CD4-positive, alpha-beta T cell (primary cell): ENCODE data around the gene TLE2. TPM values are rescaled to one million over a fixed set of nuclear protein-coding genes. Genes with fewer than 3 reads are reported as not detected.
"Not testable (repeated sequence)": the region's sequence is repeated elsewhere in the genome, so short reads cannot be mapped to it uniquely, and the experiment has no call there.

ENCODE experiments used
- ATAC-seq: fragments of 200-7000 bp; cut with Tn5 transposase; one replicate; pipeline ENCODE4 v1.10.0; 2022; ENCODE audit warnings: mild to moderate bottlenecking; ENCODE audit not compliant: poor library complexity
- CTCF ChIA-PET: fragments of 350-600 bp; sonication (Branson Sonifier 250); formaldehyde crosslinking; loops from one replicate; lab custom pipeline; 2021; ENCODE audit warnings: antibody characterized with exemption, inconsistent platforms; lab: Charles Lee
- POLR2A ChIA-PET: fragments of 350-600 bp; sonication (Branson Sonifier 250); formaldehyde crosslinking; loops from one replicate; lab custom pipeline; 2021; ENCODE audit warnings: antibody characterized with exemption, inconsistent platforms; lab: Charles Lee
- DNase-seq, 14 experiments: peaks; one replicate each; pipeline ENCODE4 v3.0.0-alpha.2; 2013 to 2020; ENCODE audit warnings: mixed read lengths in 2 of 14
- H3K27ac ChIP-seq, 2 donors: one replicate each; pipeline versions ENCODE4 v1.5.1 to v1.7.0; 2013; ENCODE audit warnings: low read length in 2 of 2, low read depth in 1 of 2, mild to moderate bottlenecking in 1 of 2
- H3K27me3 ChIP-seq, 2 experiments: 1 replicate in 1 of 2; 2 replicates in 1 of 2; pipeline versions ENCODE4 v1.6.1 to v1.7.0; 2013; ENCODE audit warnings: low read length in 2 of 2, control low read depth in 1 of 2, mild to moderate bottlenecking in 1 of 2, moderate library complexity in 1 of 2; ENCODE audit not compliant: insufficient read depth in 2 of 2, control insufficient read depth in 1 of 2
- H3K36me3 ChIP-seq: one replicate; pipeline ENCODE4 v1.6.1; 2013; ENCODE audit warnings: low read length, control low read depth; ENCODE audit not compliant: insufficient read depth
- H3K4me1 ChIP-seq: one replicate; pipeline ENCODE4 v1.6.1; 2013; ENCODE audit warnings: low read length, control low read depth; ENCODE audit not compliant: insufficient read depth
- H3K4me3 ChIP-seq: one replicate; pipeline ENCODE4 v1.5.1; 2013; ENCODE audit warnings: mild to moderate bottlenecking, low read length, moderate library complexity
- H3K9me3 ChIP-seq, 2 experiments: 1 replicate in 1 of 2; 2 replicates in 1 of 2; pipeline versions ENCODE4 v1.6.1 to v1.7.0; 2013; ENCODE audit warnings: low read length in 2 of 2, mild to moderate bottlenecking in 2 of 2, control low read depth in 1 of 2, moderate library complexity in 1 of 2; ENCODE audit not compliant: control insufficient read depth in 1 of 2, insufficient read depth in 1 of 2
- H3K27ac Mint-ChIP-seq: one replicate; pipeline ENCODE4 v1.8.0; 2020; ENCODE audit warnings: mixed read lengths
- H3K27me3 Mint-ChIP-seq: one replicate; pipeline ENCODE4 v1.8.0; 2021; ENCODE audit warnings: mixed read lengths
- H3K36me3 Mint-ChIP-seq: one replicate; pipeline ENCODE4 v1.8.0; 2021; ENCODE audit warnings: low read depth, mixed read lengths
- H3K4me1 Mint-ChIP-seq: one replicate; pipeline ENCODE4 v1.8.0; 2021; ENCODE audit warnings: low read depth, mixed read lengths
- H3K4me3 Mint-ChIP-seq: one replicate; pipeline ENCODE4 v1.8.0; 2020; ENCODE audit warnings: mild to moderate bottlenecking, mixed read lengths
- H3K9me3 Mint-ChIP-seq: one replicate; pipeline ENCODE4 v1.8.0; 2020; ENCODE audit warnings: mixed read lengths
- CTCF ChIP-seq: fragments of 200-600 bp; IDR thresholded peaks from one replicate; pipeline ENCODE4 v1.8.0; 2022; ENCODE audit warnings: antibody characterized with exemption, mild to moderate bottlenecking
- intact Hi-C, 2 experiments: fragments of 100-400 bp; cut with DNase I in 1 of 2; cut with micrococcal nuclease in 1 of 2; formaldehyde crosslinking; loops; one replicate each; pipeline versions ENCODE4 v1.15.1 to v1.9.0; 2023 to 2025; cut with DNase I, micrococcal nuclease
- total RNA-seq, 174 experiments: library from RNA in 2 of 174; stranded (reverse) in 2 of 174; gene quantifications; one replicate each; pipeline ENCODE4 v1.2.3 and lab custom pipeline; 2021 to 2026

Gene TLE2
- total RNA-seq, 2 experiments from 2014 or later = 23.9 to 25.0 TPM

- Mint-ChIP-seq H3K36me3 (peaks cover 64% of the 10 kb centered on the region), H3K27me3 (no peaks in the 10 kb centered on the region), H3K4me1 (peaks cover 51% of the 10 kb centered on the region), H3K9me3 (no peaks in the 10 kb centered on the region), H3K27ac (peak overlapping the region; percentile 89), H3K4me3 (peak overlapping the region; percentile 56)
- Histone ChIP-seq H3K4me1 (peaks cover 70% of the 10 kb centered on the region), H3K36me3 (peaks cover 63% of the 10 kb centered on the region), H3K9me3 (no peaks in the 10 kb centered on the region), H3K4me3 (no peak overlapping the region), H3K27me3 (no peaks in the 10 kb centered on the region), H3K27ac (no peak overlapping the region)
- intact Hi-C loops = loop anchor here in 1 of 2 experiments (10.0 kb wide), 1 partner anchor 450 kb away; the partner anchor contains the start of genes DOHH and FZR1
- DNase-seq (no peak), ATAC-seq (no peak)
- no peak for TF ChIP-seq CTCF
- CTCF ChIA-PET = no interaction called here
- POLR2A ChIA-PET = interaction anchor here (1.8 to 8.9 kb wide), 4 partner anchors 8 to 104 kb away, joined by 7 to 140 read pairs (median 52); partner anchors contain the start of gene TLE5
Observed at GRCh38 chr19:3054265-3054971, 25.3 kb upstream of the TLE2 start.

GRCh38 chr19:3053780-3054179 is 24.7 kb upstream of the TLE2 start:
- no peak for ATAC-seq
- DNase-seq = no peak
- Mint-ChIP-seq H3K9me3 (no peaks in the 10 kb centered on the region), H3K4me3 (no peak overlapping the region), H3K27me3 (no peaks in the 10 kb centered on the region), H3K27ac (peak overlapping the region; percentile 89), H3K36me3 (peaks cover 57% of the 10 kb centered on the region), H3K4me1 (peaks cover 53% of the 10 kb centered on the region)
- ChIA-PET CTCF (interaction anchor here (1.8 kb wide), 1 partner anchor 10 kb away, joined by 4 read pairs; no protein-coding TSS in a partner anchor), POLR2A (interaction anchor here (1.1 to 8.9 kb wide), 6 partner anchors 9 to 133 kb away, joined by 3 to 140 read pairs (median 7); partner anchors contain the start of gene TLE5)
- peaks cover 57% of the 10 kb centered on the region for H3K36me3 ChIP-seq
- H3K4me3 ChIP-seq = no peak overlapping the region
- no peak for TF ChIP-seq CTCF
- no peaks in the 10 kb centered on the region for H3K27me3 ChIP-seq
- intact Hi-C loops = loop anchor here in 1 of 2 experiments (10.0 kb wide), 1 partner anchor 451 kb away; the partner anchor contains the start of genes DOHH and FZR1
- peaks cover 63% of the 10 kb centered on the region for H3K4me1 ChIP-seq
- no peaks in the 10 kb centered on the region for H3K9me3 ChIP-seq
- no peak overlapping the region for H3K27ac ChIP-seq

GRCh38 chr19:3053218-3053621 is 24.1 kb upstream of the TLE2 start:
- TF ChIP-seq CTCF = no peak
- intact Hi-C loops = loop anchor here in 1 of 2 experiments (10.0 kb wide), 1 partner anchor 452 kb away; the partner anchor contains the start of genes DOHH and FZR1
- ATAC-seq = peak; percentile 25

GRCh38 chr19:3050016-3050415 is 20.9 kb upstream of the TLE2 start:
- H3K9me3 Mint-ChIP-seq, H3K9me3 ChIP-seq, H3K27me3 ChIP-seq, ATAC-seq, H3K27ac ChIP-seq, CTCF ChIA-PET, H3K4me3 Mint-ChIP-seq, DNase-seq, H3K4me3 ChIP-seq, H3K27me3 Mint-ChIP-seq: not testable (repeated sequence)
- Histone ChIP-seq H3K36me3 (peaks cover 20% of the 10 kb centered on the region), H3K4me1 (peaks cover 50% of the 10 kb centered on the region)
- POLR2A ChIA-PET = interaction anchor here (5.9 to 8.9 kb wide), 2 partner anchors 13 kb away, joined by 96 to 140 read pairs; partner anchors contain the start of gene TLE5
- Mint-ChIP-seq H3K4me1 (peaks cover 44% of the 10 kb centered on the region), H3K27ac (peak overlapping the region; percentile 12), H3K36me3 (peaks cover 26% of the 10 kb centered on the region)
- intact Hi-C loops = loop anchor here in 1 of 2 experiments (10.0 kb wide), 1 partner anchor 455 kb away; the partner anchor contains the start of genes DOHH and FZR1

More at GRCh38 chr19:3053218-3053621, 24.1 kb upstream of the TLE2 start:
- Mint-ChIP-seq H3K4me1 (peaks cover 47% of the 10 kb centered on the region), H3K27me3 (no peaks in the 10 kb centered on the region), H3K27ac (peak overlapping the region; percentile 89), H3K36me3 (peaks cover 52% of the 10 kb centered on the region), H3K9me3 (no peaks in the 10 kb centered on the region), H3K4me3 (no peak overlapping the region)
- Histone ChIP-seq H3K27ac (no peak overlapping the region), H3K4me3 (no peak overlapping the region), H3K9me3 (no peaks in the 10 kb centered on the region), H3K4me1 (peaks cover 62% of the 10 kb centered on the region), H3K36me3 (peaks cover 51% of the 10 kb centered on the region), H3K27me3 (no peaks in the 10 kb centered on the region)
- ChIA-PET CTCF (interaction anchor here (1.8 kb wide), 1 partner anchor 10 kb away, joined by 4 read pairs; no protein-coding TSS in a partner anchor), POLR2A (interaction anchor here (0.6 to 8.9 kb wide), 9 partner anchors 9 to 1965 kb away, joined by 3 to 140 read pairs (median 4); partner anchors contain the start of gene TLE5)
- DNase-seq = no peak
